Skeletal muscle satellite cell (primary cell): Measurements from ENCODE around the gene ABLIM1.

Experiments
- H3K27me3 ChIP-seq: 2 replicates; pipeline ENCODE4 v1.7.0; 2013; ENCODE audit warnings: low read length; ENCODE audit not compliant: control insufficient read depth, insufficient read depth
- H3K36me3 ChIP-seq: 2 replicates; pipeline ENCODE4 v1.7.0; 2013; ENCODE audit warnings: mild to moderate bottlenecking, control low read depth, low read length; ENCODE audit not compliant: insufficient read depth
- H3K4me1 ChIP-seq: 2 replicates; pipeline ENCODE4 v1.7.0; 2013; ENCODE audit warnings: low read length; ENCODE audit not compliant: control insufficient read depth, insufficient read depth
- H3K4me2 ChIP-seq: 2 replicates; pipeline ENCODE4 v1.7.0; 2013; ENCODE audit warnings: mild to moderate bottlenecking, low read length
- H3K4me3 ChIP-seq: 2 replicates; pipeline ENCODE4 v1.7.0; 2013; ENCODE audit warnings: low read length
- H3K9ac ChIP-seq: 2 replicates; pipeline ENCODE4 v1.7.0; 2013; ENCODE audit warnings: mild to moderate bottlenecking, low read depth, low read length, moderate library complexity
- H3K9me3 ChIP-seq: replicated peaks from 2 replicates; pipeline ENCODE4 v1.7.0; 2013; ENCODE audit warnings: mild to moderate bottlenecking, control low read depth, low read length

The ABLIM1 gene

GRCh38 chr10:114593816-114594468, 64.1 kb downstream of the ABLIM1 start:
- no peak overlapping the region for H3K9ac ChIP-seq
- no peaks in the 10 kb centered on the region for H3K36me3 ChIP-seq
- no peaks in the 10 kb centered on the region for H3K27me3 ChIP-seq
- no peaks in the 10 kb centered on the region for H3K9me3 ChIP-seq
- H3K4me1 ChIP-seq: no peaks in the 10 kb centered on the region
- no peak overlapping the region for H3K4me2 ChIP-seq
- H3K4me3 ChIP-seq: no peak overlapping the region

- no peaks in the 10 kb centered on the region for H3K9me3 ChIP-seq
- no peaks in the 10 kb centered on the region for H3K27me3 ChIP-seq
Observed at GRCh38 chr10:114593240-114593792, 64.8 kb downstream of the ABLIM1 start.

GRCh38 chr10:114590993-114591392, 67.1 kb downstream of the ABLIM1 start:
- Histone ChIP-seq H3K27me3 (no peaks in the 10 kb centered on the region), H3K4me3 (no peak overlapping the region), H3K9me3 (no peaks in the 10 kb centered on the region), H3K4me2 (no peak overlapping the region), H3K36me3 (no peaks in the 10 kb centered on the region), H3K4me1 (no peaks in the 10 kb centered on the region), H3K9ac (no peak overlapping the region)

More at GRCh38 chr10:114593240-114593792, 64.8 kb downstream of the ABLIM1 start:
- H3K4me3 ChIP-seq: no peak overlapping the region
- no peaks in the 10 kb centered on the region for H3K4me1 ChIP-seq
- H3K36me3 ChIP-seq: no peaks in the 10 kb centered on the region
- no peak overlapping the region for H3K4me2 ChIP-seq
- H3K9ac ChIP-seq: no peak overlapping the region

- no peak overlapping the region for H3K4me3 ChIP-seq
- H3K36me3 ChIP-seq: no peaks in the 10 kb centered on the region
- no peak overlapping the region for H3K9ac ChIP-seq
- peaks cover 9% of the 10 kb centered on the region for H3K4me1 ChIP-seq
- H3K27me3 ChIP-seq: no peaks in the 10 kb centered on the region
- no peaks in the 10 kb centered on the region for H3K9me3 ChIP-seq
- no peak overlapping the region for H3K4me2 ChIP-seq
Observed at GRCh38 chr10:114584419-114584818, 73.7 kb downstream of the ABLIM1 start.

- Histone ChIP-seq H3K4me2 (no peak overlapping the region), H3K27me3 (no peaks in the 10 kb centered on the region), H3K9me3 (no peaks in the 10 kb centered on the region), H3K36me3 (no peaks in the 10 kb centered on the region), H3K4me3 (no peak overlapping the region), H3K4me1 (peaks cover 24% of the 10 kb centered on the region), H3K9ac (no peak overlapping the region)
Observed at GRCh38 chr10:114581071-114581470, 77.0 kb downstream of the ABLIM1 start.

GRCh38 chr10:114577133-114577532, 80.9 kb downstream of the ABLIM1 start:
- Histone ChIP-seq H3K27me3 (no peaks in the 10 kb centered on the region), H3K4me2 (no peak overlapping the region), H3K4me1 (peaks cover 20% of the 10 kb centered on the region), H3K9me3 (no peaks in the 10 kb centered on the region), H3K36me3 (no peaks in the 10 kb centered on the region), H3K4me3 (no peak overlapping the region), H3K9ac (no peak overlapping the region)

GRCh38 chr10:114576716-114577115, 81.4 kb downstream of the ABLIM1 start:
- Histone ChIP-seq H3K36me3 (no peaks in the 10 kb centered on the region), H3K9me3 (no peaks in the 10 kb centered on the region), H3K27me3 (no peaks in the 10 kb centered on the region), H3K4me2 (no peak overlapping the region), H3K4me3 (no peak overlapping the region), H3K4me1 (peaks cover 20% of the 10 kb centered on the region), H3K9ac (no peak overlapping the region)

GRCh38 chr10:114576132-114576487, 82.0 kb downstream of the ABLIM1 start:
- H3K4me2 ChIP-seq: no peak overlapping the region
- no peaks in the 10 kb centered on the region for H3K27me3 ChIP-seq
- H3K9me3 ChIP-seq: no peaks in the 10 kb centered on the region
- H3K4me1 ChIP-seq: peaks cover 20% of the 10 kb centered on the region
- no peaks in the 10 kb centered on the region for H3K36me3 ChIP-seq
- H3K9ac ChIP-seq: no peak overlapping the region
- H3K4me3 ChIP-seq: no peak overlapping the region

- Histone ChIP-seq H3K9me3 (no peaks in the 10 kb centered on the region), H3K4me3 (no peak overlapping the region), H3K4me1 (peaks cover 20% of the 10 kb centered on the region), H3K9ac (no peak overlapping the region), H3K36me3 (no peaks in the 10 kb centered on the region), H3K27me3 (no peaks in the 10 kb centered on the region), H3K4me2 (no peak overlapping the region)
Observed at GRCh38 chr10:114575417-114576131, 82.5 kb downstream of the ABLIM1 start.

GRCh38 chr10:114573330-114574045, 84.6 kb downstream of the ABLIM1 start:
- H3K36me3 ChIP-seq: no peaks in the 10 kb centered on the region
- H3K4me1 ChIP-seq: peaks cover 20% of the 10 kb centered on the region
- H3K9ac ChIP-seq: no peak overlapping the region
- no peaks in the 10 kb centered on the region for H3K9me3 ChIP-seq
- H3K27me3 ChIP-seq: no peaks in the 10 kb centered on the region
- no peak overlapping the region for H3K4me3 ChIP-seq
- no peak overlapping the region for H3K4me2 ChIP-seq

GRCh38 chr10:114571316-114571999, 86.6 kb downstream of the ABLIM1 start:
- H3K4me1 ChIP-seq: peaks cover 5% of the 10 kb centered on the region
- no peak overlapping the region for H3K4me2 ChIP-seq
- no peaks in the 10 kb centered on the region for H3K27me3 ChIP-seq

More at GRCh38 chr10:114571316-114571999, 86.6 kb downstream of the ABLIM1 start:
- Histone ChIP-seq H3K9ac (no peak overlapping the region), H3K4me3 (no peak overlapping the region), H3K36me3 (no peaks in the 10 kb centered on the region), H3K9me3 (no peaks in the 10 kb centered on the region)
